OCI-LY1 (cell line): Measurements from ENCODE around the gene CRYM.
"Not testable (repeated sequence)": the region's sequence is repeated elsewhere in the genome, so short reads cannot be mapped to it uniquely, and the experiment has no call there.

Source experiments
- H2AFZ ChIP-seq: fragments of 200-600 bp; sonication (generic), shearing (Covaris generic); 2 replicates; pipeline ENCODE4 v1.6.0; 2014; ENCODE audit warnings: antibody characterized with exemption, mild to moderate bottlenecking, low read length
- H3F3A ChIP-seq: fragments of 200-600 bp; sonication (generic), shearing (Covaris generic); 2 replicates; pipeline ENCODE4 v1.6.0; 2014; ENCODE audit warnings: mild to moderate bottlenecking, antibody characterized with exemption, low read length, moderate library complexity; ENCODE audit not compliant: insufficient read depth
- H3K27ac ChIP-seq: fragments of 200-600 bp; sonication (generic); 2 replicates; pipeline ENCODE4 v1.5.1; 2014; ENCODE audit warnings: low read length, mixed run types, mild to moderate bottlenecking, low read depth; ENCODE audit not compliant: poor library complexity, severe bottlenecking
- H3K27me3 ChIP-seq: fragments of 200-600 bp; sonication (generic); 2 replicates; pipeline ENCODE4 v1.6.0; 2014; ENCODE audit warnings: antibody characterized with exemption, mild to moderate bottlenecking, low read length, moderate library complexity; ENCODE audit not compliant: insufficient read depth
- H3K36me3 ChIP-seq: fragments of 200-600 bp; sonication (generic); 2 replicates; pipeline ENCODE4 v1.6.1; 2014; ENCODE audit warnings: mild to moderate bottlenecking, antibody characterized with exemption, low read length, moderate library complexity, mixed read lengths; ENCODE audit not compliant: insufficient read depth
- H3K4me1 ChIP-seq: fragments of 200-600 bp; sonication (generic); 2 replicates; pipeline ENCODE4 v1.5.1; 2014; ENCODE audit warnings: mild to moderate bottlenecking, low read length, moderate library complexity; ENCODE audit not compliant: insufficient read depth, severe bottlenecking
- H3K4me2 ChIP-seq: fragments of 200-600 bp; sonication (generic), shearing (Covaris generic); 2 replicates; pipeline ENCODE4 v1.6.1; 2014; ENCODE audit warnings: low read length
- H3K4me3 ChIP-seq: fragments of 200-600 bp; sonication (generic); 2 replicates; pipeline ENCODE4 v1.5.1; 2014; ENCODE audit warnings: low read length, low read depth, mild to moderate bottlenecking, mixed read lengths; ENCODE audit not compliant: poor library complexity, severe bottlenecking
- H3K79me2 ChIP-seq: fragments of 200-600 bp; shearing (Covaris generic); 2 replicates; pipeline ENCODE4 v1.6.1; 2016; ENCODE audit warnings: mixed run types, low read length, mixed read lengths; ENCODE audit not compliant: insufficient read depth
- H3K9ac ChIP-seq: fragments of 200-600 bp; sonication (generic), shearing (Covaris generic); 2 replicates; pipeline ENCODE4 v1.6.1; 2014; ENCODE audit warnings: mild to moderate bottlenecking, low read length, mixed read lengths
- H3K9me2 ChIP-seq: fragments of 200-600 bp; sonication (generic), shearing (Covaris generic); 2 replicates; pipeline ENCODE4 v1.6.1; 2014; ENCODE audit warnings: low read depth, mild to moderate bottlenecking, low read length, mixed read lengths
- H3K9me3 ChIP-seq: fragments of 200-600 bp; shearing (Covaris generic); 2 replicates; pipeline ENCODE4 v1.6.1; 2014; ENCODE audit warnings: low read length, mixed read lengths
- H4K20me1 ChIP-seq: fragments of 200-600 bp; sonication (generic), shearing (Covaris generic); 2 replicates; pipeline ENCODE4 v1.6.0; 2016; ENCODE audit warnings: mild to moderate bottlenecking, low read length; ENCODE audit not compliant: insufficient read depth
- CTCF ChIP-seq: fragments of 200-600 bp; sonication (generic), shearing (Covaris generic); IDR thresholded peaks from 2 replicates; pipeline ENCODE4 v1.5.1; 2017; ENCODE audit warnings: mild to moderate bottlenecking, antibody characterized with exemption, low read length, moderate library complexity, mixed read lengths
- EZH2 ChIP-seq: fragments of 200-600 bp; sonication (generic), shearing (Covaris generic); IDR thresholded peaks from 2 replicates; pipeline ENCODE4 v1.8.0; 2017; ENCODE audit warnings: borderline replicate concordance, mixed run types, mild to moderate bottlenecking, antibody characterized with exemption, low read length, moderate library complexity, mixed read lengths

The CRYM gene

GRCh38 chr16:21306712-21307111 is 28.6 kb upstream of the CRYM start:
- not testable (repeated sequence) for H3K4me2 ChIP-seq, H3K27ac ChIP-seq, H3K9me3 ChIP-seq, H3K9ac ChIP-seq, H3K79me2 ChIP-seq, H3K27me3 ChIP-seq, H3K9me2 ChIP-seq, H4K20me1 ChIP-seq, H2AFZ ChIP-seq, H3K4me3 ChIP-seq, H3F3A ChIP-seq, H3K36me3 ChIP-seq
- peaks cover 18% of the 10 kb centered on the region for H3K4me1 ChIP-seq

- H4K20me1 ChIP-seq, result no peaks in the 10 kb centered on the region
- H3K4me1 ChIP-seq, result peaks cover 21% of the 10 kb centered on the region
- no peaks in the 10 kb centered on the region for H3K36me3 ChIP-seq
- no peaks in the 10 kb centered on the region for H3K27me3 ChIP-seq
- peak overlapping the region; percentile 43 for H3K27ac ChIP-seq
- no peaks in the 10 kb centered on the region for H3F3A ChIP-seq
- no peaks in the 10 kb centered on the region for H3K9me2 ChIP-seq
- no peak overlapping the region for H2AFZ ChIP-seq
- H3K9ac ChIP-seq, result peak overlapping the region; percentile 76; the same call in 1 of the 2 replicates
- peak overlapping the region; percentile 73 for H3K4me3 ChIP-seq
- H3K4me2 ChIP-seq, result peak overlapping the region; percentile 73
- TF ChIP-seq CTCF (no peak), EZH2 (no peak)
- H3K79me2 ChIP-seq, result no peaks in the 10 kb centered on the region
- no peaks in the 10 kb centered on the region for H3K9me3 ChIP-seq
Observed at GRCh38 chr16:21302898-21303528, 24.9 kb upstream of the CRYM start.

- Histone ChIP-seq H3K79me2 (no peaks in the 10 kb centered on the region), H3K4me1 (peaks cover 21% of the 10 kb centered on the region), H3K9me3 (no peaks in the 10 kb centered on the region), H4K20me1 (no peaks in the 10 kb centered on the region), H3K27ac (peak overlapping the region; percentile 43), H3F3A (no peaks in the 10 kb centered on the region), H3K27me3 (no peaks in the 10 kb centered on the region), H3K4me3 (peak overlapping the region; percentile 73), H3K9ac (peak overlapping the region; percentile 76), H3K36me3 (no peaks in the 10 kb centered on the region), H3K4me2 (peak overlapping the region; percentile 73), H3K9me2 (no peaks in the 10 kb centered on the region), H2AFZ (no peak overlapping the region)
- no peak for TF ChIP-seq CTCF
- TF ChIP-seq EZH2, result no peak
Observed at GRCh38 chr16:21302454-21302853, 24.4 kb upstream of the CRYM start.

- TF ChIP-seq CTCF, result no peak
- TF ChIP-seq EZH2, result no peak
- H3F3A ChIP-seq, result no peaks in the 10 kb centered on the region
Observed at GRCh38 chr16:21301895-21302291, 23.8 kb upstream of the CRYM start.

More at GRCh38 chr16:21301895-21302291, 23.8 kb upstream of the CRYM start:
- H3K9ac ChIP-seq, result peak overlapping the region; percentile 76
- no peaks in the 10 kb centered on the region for H4K20me1 ChIP-seq
- H3K4me3 ChIP-seq, result peak overlapping the region; percentile 73
- no peaks in the 10 kb centered on the region for H3K36me3 ChIP-seq
- no peaks in the 10 kb centered on the region for H3K79me2 ChIP-seq
- no peak overlapping the region for H2AFZ ChIP-seq
- no peaks in the 10 kb centered on the region for H3K9me3 ChIP-seq
- H3K27me3 ChIP-seq, result no peaks in the 10 kb centered on the region
- H3K9me2 ChIP-seq, result no peaks in the 10 kb centered on the region
- peak overlapping the region; percentile 43 for H3K27ac ChIP-seq
- peak overlapping the region; percentile 73 for H3K4me2 ChIP-seq
- peaks cover 21% of the 10 kb centered on the region for H3K4me1 ChIP-seq
